ENCODE data around the gene VPS33A.

Gene VPS33A

DNA sequence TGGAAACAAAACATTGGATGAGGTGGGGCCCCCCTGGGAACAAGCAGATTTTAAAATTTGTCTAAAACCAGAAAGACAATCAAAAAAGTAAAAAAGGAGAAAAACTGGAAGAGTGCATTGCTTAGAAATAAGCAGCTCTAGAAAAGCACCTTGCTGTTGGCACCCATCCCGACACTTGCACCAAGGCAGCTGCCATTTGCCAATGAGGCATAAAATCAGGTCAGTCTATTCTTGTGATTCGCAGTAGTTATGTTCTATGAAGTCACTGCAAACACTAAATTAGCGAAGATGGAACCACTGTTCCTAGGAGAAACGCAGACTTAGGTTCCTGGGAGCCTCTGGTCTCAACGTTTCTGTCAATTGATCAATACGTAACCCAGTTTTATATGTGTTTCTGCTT, 16.2 kb downstream of the VPS33A start:
- no peak for DNase-seq

- DNase-seq: no peak
These were observed 20.7 kb downstream of the VPS33A start for GRCh38 chr12:122245553-122245952.

DNA sequence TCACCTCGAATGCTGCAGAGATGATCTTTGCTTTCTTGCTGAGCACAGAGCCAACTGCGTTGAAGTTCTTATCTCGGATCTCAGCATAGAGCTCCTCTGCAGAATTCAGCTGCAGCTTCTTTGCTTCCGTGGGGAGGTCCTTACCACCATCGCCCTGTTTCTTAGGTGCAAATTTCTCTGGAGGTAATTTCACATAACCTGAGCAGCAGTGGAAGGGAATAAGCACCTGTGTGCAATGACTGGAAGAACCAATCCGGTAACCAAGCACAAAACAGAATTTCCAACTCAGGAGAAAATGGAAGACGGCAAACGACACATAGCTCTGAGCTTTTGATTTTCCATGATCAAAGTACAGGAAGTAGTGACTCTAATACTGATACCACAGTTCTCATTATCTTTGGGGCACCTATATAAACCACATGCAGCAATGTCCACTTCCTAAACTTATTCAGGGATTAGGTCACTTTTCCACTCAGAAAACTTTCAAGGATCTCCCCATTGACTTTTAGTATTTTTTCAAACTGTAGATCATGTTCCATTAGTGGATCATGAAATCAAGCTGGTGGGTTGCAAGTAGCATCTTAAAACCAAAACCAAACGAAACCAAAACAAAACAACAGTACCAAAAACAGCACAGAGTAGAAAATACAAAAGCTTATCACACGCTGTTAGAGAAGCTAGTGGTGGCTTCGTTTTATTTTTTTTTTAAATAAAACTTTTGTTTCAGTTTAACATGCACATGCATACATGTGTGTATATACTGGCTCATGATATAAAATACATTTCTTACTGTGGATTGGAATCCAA, 21.5 kb downstream of the VPS33A start:
- no peak for DNase-seq

- DNase-seq: no peak
These were observed 22.3 kb downstream of the VPS33A start for GRCh38 chr12:122243965-122244364.

GRCh38 chr12:122238861-122239260, 27.4 kb downstream of the VPS33A start:
- no peak for DNase-seq

DNA sequence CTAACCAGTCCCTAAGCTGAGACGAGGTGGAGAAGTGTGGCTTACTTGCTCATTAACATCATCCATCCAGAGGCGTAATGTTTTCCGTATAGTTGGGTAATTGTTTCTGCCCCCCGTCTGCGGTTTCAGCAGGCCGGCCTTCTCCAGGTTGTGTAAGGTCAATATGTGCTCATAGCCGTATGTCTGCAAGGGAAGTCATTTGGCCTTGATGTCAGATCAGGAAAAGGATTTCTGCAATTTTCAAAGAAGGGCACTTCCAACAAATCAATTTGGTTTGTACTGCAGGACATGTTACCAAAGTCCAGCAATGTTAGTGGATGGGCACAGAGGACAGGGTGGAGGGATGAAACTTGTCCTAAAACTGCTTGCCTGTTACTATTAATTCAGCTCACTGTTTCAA, 30.6 kb downstream of the VPS33A start:
- no peak for DNase-seq

- no peak for DNase-seq
These were observed 33.6 kb downstream of the VPS33A start for GRCh38 chr12:122232691-122233090.

GRCh38 chr12:122230798-122231197, 35.5 kb downstream of the VPS33A start:
- no peak for DNase-seq

DNA sequence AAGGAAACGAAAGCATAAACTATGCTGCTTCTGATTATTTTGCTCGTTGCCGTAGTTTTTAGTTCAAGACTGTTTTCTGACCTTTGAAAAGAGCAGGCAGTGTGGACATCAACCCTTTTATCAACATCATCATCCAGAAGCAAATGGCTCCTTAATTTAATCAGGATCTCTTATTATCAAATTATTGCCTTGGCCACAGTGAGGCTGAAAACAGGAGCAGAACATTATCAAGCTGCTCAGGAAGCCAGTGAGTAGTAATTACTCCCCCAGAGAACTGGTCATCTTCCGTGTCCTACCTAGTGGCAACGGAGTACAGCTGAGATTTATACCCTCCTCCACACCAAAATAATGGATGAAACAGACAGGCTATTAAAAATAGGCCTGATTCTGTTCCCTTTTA, 38.2 kb downstream of the VPS33A start:
- DNase-seq: no peak

- DNase-seq: no peak
These were observed 39.0 kb downstream of the VPS33A start for GRCh38 chr12:122227341-122227740.

GRCh38 chr12:122226366-122227125, 39.7 kb downstream of the VPS33A start:
- DNase-seq: no peak

DNA sequence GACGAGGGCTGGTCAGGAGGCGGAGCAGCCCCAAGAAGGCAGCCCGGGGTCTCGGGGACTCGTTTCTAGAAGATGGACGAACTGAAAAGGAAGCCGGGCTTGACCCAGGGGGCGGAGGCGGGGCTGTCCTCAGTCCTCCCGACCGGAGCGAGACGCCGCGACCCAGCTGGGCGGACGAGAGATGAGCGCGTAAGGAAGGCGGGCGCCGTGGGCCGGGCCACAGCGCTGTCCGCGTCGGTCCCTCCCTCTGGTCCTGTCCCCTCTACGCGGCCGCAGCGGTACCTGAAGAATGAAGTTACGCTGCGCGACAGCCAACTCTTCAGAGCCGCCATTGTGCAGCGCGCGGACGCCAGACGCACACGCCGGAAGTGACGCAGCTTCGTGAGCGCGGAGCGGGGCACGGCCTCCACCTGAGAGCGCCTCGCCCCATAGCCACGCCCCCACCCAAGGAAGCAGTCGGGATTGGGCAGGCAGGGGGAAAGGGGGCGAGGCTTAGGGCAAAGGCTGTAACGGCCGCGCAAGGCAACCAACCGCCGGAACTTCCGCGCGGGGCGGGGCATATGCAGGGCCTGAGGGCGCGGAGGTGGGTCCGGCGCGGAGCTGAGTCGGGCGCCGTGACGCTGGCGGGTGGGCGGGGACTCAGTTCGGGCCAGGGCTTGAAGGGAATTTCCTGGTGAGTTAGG, 40.5 kb downstream of the VPS33A start, which contains the start of gene DIABLO:
DIABLO (minus strand) TSS at position 370 of the 683 bp plus-strand sequence; CDS start at position 332, 38 bp downstream.
- peak; percentile 100 for DNase-seq

GRCh38 chr12:122216445-122216844, 49.8 kb downstream of the VPS33A start:
- DNase-seq: no peak

DNA sequence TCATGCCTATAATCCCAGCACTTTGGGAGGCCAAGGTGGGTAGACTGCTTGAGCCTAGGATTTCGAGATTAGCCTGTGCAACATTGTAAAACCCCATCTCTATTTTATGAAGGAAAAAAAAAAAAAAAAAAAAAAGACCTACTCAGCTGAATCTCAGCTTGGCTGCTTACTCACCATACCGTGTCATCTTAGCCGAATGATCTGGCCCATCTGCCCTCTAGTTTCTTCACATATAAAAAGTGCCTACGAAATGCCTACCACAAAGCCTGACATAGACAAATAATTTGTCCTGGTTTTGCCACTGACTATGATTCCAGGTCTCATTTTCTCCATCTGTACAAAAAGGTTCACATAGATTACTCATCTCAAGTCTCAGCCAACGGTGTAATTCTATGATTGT, 50.5 kb downstream of the VPS33A start:
- no peak for DNase-seq

- no peak for DNase-seq
These were observed 58.0 kb downstream of the VPS33A start for GRCh38 chr12:122208073-122208820.

- no peak for DNase-seq
These were observed 58.9 kb downstream of the VPS33A start for GRCh38 chr12:122207391-122207790.

DNA sequence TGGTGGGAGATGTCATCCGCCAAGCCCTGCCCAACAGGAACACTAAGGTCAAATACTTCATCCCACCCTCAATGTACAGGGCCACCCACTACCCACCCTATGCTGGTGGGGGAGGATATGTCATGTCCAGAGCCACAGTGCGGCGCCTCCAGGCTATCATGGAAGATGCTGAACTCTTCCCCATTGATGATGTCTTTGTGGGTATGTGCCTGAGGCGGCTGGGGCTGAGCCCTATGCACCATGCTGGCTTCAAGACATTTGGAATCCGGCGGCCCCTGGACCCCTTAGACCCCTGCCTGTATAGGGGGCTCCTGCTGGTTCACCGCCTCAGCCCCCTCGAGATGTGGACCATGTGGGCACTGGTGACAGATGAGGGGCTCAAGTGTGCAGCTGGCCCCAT, 59.3 kb downstream of the VPS33A start:
- no peak for DNase-seq

DNA sequence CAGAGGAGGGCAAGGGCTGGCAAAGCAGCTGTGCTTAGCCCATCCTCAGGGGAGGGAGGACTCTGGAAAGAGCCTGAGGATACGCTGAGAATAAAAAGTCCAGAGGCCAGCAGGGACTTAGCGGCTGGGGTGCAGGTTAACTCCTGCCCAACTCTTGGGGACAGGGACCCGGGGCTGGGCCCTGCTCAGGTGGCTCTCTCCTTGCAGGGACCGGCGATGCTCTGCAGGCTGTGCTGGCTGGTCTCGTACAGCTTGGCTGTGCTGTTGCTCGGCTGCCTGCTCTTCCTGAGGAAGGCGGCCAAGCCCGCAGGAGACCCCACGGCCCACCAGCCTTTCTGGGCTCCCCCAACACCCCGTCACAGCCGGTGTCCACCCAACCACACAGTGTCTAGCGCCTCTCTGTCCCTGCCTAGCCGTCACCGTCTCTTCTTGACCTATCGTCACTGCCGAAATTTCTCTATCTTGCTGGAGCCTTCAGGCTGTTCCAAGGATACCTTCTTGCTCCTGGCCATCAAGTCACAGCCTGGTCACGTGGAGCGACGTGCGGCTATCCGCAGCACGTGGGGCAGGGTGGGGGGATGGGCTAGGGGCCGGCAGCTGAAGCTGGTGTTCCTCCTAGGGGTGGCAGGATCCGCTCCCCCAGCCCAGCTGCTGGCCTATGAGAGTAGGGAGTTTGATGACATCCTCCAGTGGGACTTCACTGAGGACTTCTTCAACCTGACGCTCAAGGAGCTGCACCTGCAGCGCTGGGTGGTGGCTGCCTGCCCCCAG, 60.0 kb downstream of the VPS33A start:
- no peak for DNase-seq

DNA sequence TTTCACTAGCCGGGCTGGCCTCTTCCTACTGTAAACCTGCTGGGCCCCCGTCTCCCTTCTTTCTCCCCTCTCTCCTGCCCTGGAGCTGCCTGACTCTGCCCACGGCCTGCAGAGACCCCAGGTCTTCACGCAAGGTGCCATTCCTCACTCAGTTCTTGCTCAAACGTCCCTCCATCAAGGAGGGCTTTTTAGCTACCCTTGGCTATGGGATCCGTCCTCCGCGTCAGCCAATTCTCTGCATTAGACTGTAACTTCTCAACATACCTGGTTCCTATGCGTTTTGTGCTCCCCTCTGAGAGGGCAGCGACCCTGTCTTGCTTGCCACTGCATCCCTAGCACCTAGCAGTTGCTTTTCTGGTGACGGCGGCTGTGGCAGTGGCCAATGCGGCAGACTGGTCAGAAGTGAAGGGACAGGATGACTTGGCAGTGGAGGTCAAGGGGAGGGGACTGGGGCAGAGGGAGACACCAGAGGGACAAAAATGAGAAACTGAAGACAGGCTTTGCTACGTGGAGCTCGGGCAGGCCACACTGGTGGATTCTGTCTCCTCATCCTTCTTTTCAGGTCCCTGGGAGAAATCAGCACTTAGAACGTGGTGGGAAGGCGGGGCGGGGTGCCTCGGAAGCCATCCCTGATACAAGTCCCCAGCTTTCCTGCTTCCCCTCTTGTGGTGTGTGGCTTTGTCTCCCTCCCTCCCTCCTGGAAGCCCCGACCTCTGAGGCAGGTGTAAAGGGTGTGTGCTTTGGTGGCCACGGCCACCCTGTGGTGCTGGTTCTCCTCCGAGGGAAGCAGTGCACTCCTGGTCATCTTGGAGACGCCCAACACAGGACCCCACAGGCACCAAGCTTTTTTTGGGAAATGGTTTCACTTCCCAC, 61.0 kb downstream of the VPS33A start:
- DNase-seq: no peak

DNA sequence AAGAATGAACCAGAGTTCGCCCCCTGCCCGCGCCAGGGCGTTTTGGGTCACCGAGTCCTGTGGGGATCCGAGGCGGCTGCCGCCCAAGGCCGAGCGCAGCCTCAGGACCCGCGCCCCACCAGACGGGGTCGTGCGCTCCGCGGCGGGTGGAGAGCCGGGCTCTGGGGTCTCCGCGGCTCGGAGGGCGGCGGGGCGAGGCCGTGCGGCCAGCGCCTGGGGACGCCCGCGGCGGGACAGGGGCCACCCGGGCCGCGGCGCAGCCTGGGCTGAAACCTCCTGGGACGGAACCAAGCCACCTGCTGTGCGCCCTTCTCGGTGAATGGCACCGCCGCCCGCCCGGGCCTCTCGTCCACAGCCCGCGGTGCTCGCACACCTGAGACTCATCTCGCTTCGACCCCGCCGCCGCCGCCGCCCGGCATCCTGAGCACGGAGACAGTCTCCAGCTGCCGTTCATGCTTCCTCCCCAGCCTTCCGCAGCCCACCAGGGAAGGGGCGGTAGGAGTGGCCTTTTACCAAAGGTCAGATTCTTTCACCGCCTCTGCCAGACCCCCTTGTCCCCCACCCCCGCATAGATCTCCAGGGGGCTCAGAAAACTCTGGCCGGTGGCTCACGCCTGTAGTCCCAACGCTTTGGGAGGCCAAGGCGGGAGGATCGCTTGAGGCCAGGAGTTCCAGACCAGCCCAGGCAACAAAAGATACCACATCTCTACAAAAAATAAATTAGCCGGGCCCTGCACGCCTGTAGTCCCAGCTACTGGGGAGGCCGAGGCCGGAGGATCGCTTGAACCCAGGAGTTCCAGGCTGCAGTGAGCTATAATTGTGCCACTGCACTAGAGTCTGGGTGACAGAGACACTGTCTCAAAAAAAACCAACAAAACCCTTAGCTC, 61.9 kb downstream of the VPS33A start:
- peak; percentile 35 for DNase-seq

Measured in activated naive CD4-positive, alpha-beta T cell treated with anti-CD3 and anti-CD28 coated beads, Interleukin-2, amount 50 U/mL, for 16 hours (primary cell).